Frontal cortex (tissue), 1 donor: Measurements from ENCODE around the gene CCR7. TPM values are rescaled to one million over a fixed set of nuclear protein-coding genes. Genes with fewer than 3 reads are reported as not detected.

Source experiments
- total RNA-seq: library from RNA; depleted of rRNA; stranded (reverse); fragments of >200 nt; gene quantifications from one replicate; pipeline ENCODE4 v1.2.3, GENCODE V29; 2014

CCR7 gene
- total RNA-seq, 1 donor from 2014 or later: not detected

Other genes with a start within 250 kb of the CCR7 start
- not detected for gene GJD3, start 200.7 kb downstream of the CCR7 start, total RNA-seq
- gene TOP2A, start 147.6 kb downstream of the CCR7 start, total RNA-seq: 19.6 TPM
- 7.3 TPM for gene IGFBP4, start 122.0 kb downstream of the CCR7 start, total RNA-seq
- not detected for gene TNS4, start 63.8 kb downstream of the CCR7 start, total RNA-seq
- gene SMARCE1, start 82.3 kb upstream of the CCR7 start, total RNA-seq: 119 TPM
- 5.7 TPM for gene KRT222, start 99.7 kb upstream of the CCR7 start, total RNA-seq
- not detected for gene KRT24, start 138.3 kb upstream of the CCR7 start, total RNA-seq
- not detected for gene KRT25, start 189.9 kb upstream of the CCR7 start, total RNA-seq
- not detected for gene KRT26, start 206.7 kb upstream of the CCR7 start, total RNA-seq
- gene KRT27, start 217.1 kb upstream of the CCR7 start, total RNA-seq: not detected
- gene KRT28, start 234.5 kb upstream of the CCR7 start, total RNA-seq: not detected